Stimulated activated CD4-positive, alpha-beta T cell treated with anti-CD3 and anti-CD28 coated beads, Interleukin-4, amount 100 ng/mL, for 24 hours (primary cell): Measurements from ENCODE around the gene TASOR2.

Source experiments
- DNase-seq: peaks from one replicate; pipeline ENCODE4 v3.0.0-alpha.2; 2020

The TASOR2 gene

GRCh38 chr10:5684318-5684970 is at the start of gene TASOR2:
Gene TASOR2 (plus strand): TSS chr10:5684838. CDS start chr10:5720643, 35,805 bp downstream.
- DNase-seq, result peak; percentile 97

GRCh38 chr10:5634918-5635317 is 49.7 kb upstream of the TASOR2 start:
- DNase-seq, result no peak

- DNase-seq, result no peak
Measured at GRCh38 chr10:5638494-5638893, 46.1 kb upstream of the TASOR2 start.

- no peak for DNase-seq
Measured at GRCh38 chr10:5639066-5639465, 45.6 kb upstream of the TASOR2 start.

GRCh38 chr10:5640036-5640435 is 44.6 kb upstream of the TASOR2 start:
- no peak for DNase-seq

- DNase-seq, result no peak
Measured at GRCh38 chr10:5640501-5640900, 44.1 kb upstream of the TASOR2 start.

GRCh38 chr10:5641501-5641900 is 43.1 kb upstream of the TASOR2 start:
- no peak for DNase-seq

- no peak for DNase-seq
Measured at GRCh38 chr10:5643346-5644067, 41.1 kb upstream of the TASOR2 start.

GRCh38 chr10:5644930-5645329 is 39.7 kb upstream of the TASOR2 start:
- DNase-seq, result no peak

GRCh38 chr10:5645375-5645774 is 39.3 kb upstream of the TASOR2 start:
- no peak for DNase-seq

GRCh38 chr10:5645944-5646617 is 38.6 kb upstream of the TASOR2 start:
- no peak for DNase-seq

GRCh38 chr10:5647507-5648240 is 37.0 kb upstream of the TASOR2 start:
- DNase-seq, result no peak

GRCh38 chr10:5648494-5649457 is 35.9 kb upstream of the TASOR2 start:
- no peak for DNase-seq

- DNase-seq, result no peak
Measured at GRCh38 chr10:5649746-5650145, 34.9 kb upstream of the TASOR2 start.

GRCh38 chr10:5650664-5651387 is 33.8 kb upstream of the TASOR2 start:
- DNase-seq, result no peak

- no peak for DNase-seq
Measured at GRCh38 chr10:5651388-5651764, 33.3 kb upstream of the TASOR2 start.

- DNase-seq, result no peak
Measured at GRCh38 chr10:5652746-5653145, 31.9 kb upstream of the TASOR2 start.

GRCh38 chr10:5654218-5654755 is 30.4 kb upstream of the TASOR2 start:
- no peak for DNase-seq

- DNase-seq, result no peak
Measured at GRCh38 chr10:5655121-5655520, 29.5 kb upstream of the TASOR2 start.

- DNase-seq, result no peak
Measured at GRCh38 chr10:5656737-5657579, 27.7 kb upstream of the TASOR2 start.
